Measurements from ENCODE around the gene ARFGAP3.
A peak's percentile ranks its signal among the peaks of the same experiment; 100 is the strongest.

ARFGAP3 gene

GRCh38 chr22:42863349-42863961 is 6.4 kb upstream of the ARFGAP3 start:
- peak; percentile 30 for DNase-seq (ENCODE audit: low spot score)

- no peak for DNase-seq (ENCODE audit: low spot score)
Observed at GRCh38 chr22:42862045-42862734, 5.1 kb upstream of the ARFGAP3 start.

- DNase-seq (ENCODE audit: low spot score) = no peak
Observed at GRCh38 chr22:42860968-42861367, 3.9 kb upstream of the ARFGAP3 start.

GRCh38 chr22:42857845-42858481 is 890 bp upstream of the ARFGAP3 start:
- DNase-seq (ENCODE audit: low spot score) = no peak

- DNase-seq (ENCODE audit: low spot score) = peak; percentile 52
Observed at GRCh38 chr22:42856179-42856864, 751 bp downstream of the ARFGAP3 start.

- DNase-seq (ENCODE audit: low spot score) = no peak
Observed at GRCh38 chr22:42855721-42856120, 1.4 kb downstream of the ARFGAP3 start.

- DNase-seq (ENCODE audit: low spot score) = no peak
Observed at GRCh38 chr22:42855211-42855610, 1.9 kb downstream of the ARFGAP3 start.

- no peak for DNase-seq (ENCODE audit: low spot score)
Observed at GRCh38 chr22:42848941-42849550, 8.0 kb downstream of the ARFGAP3 start.

- DNase-seq (ENCODE audit: low spot score) = no peak
Observed at GRCh38 chr22:42847110-42847509, 10.0 kb downstream of the ARFGAP3 start.

GRCh38 chr22:42844756-42845155 is 12.3 kb downstream of the ARFGAP3 start:
- no peak for DNase-seq (ENCODE audit: low spot score)

- no peak for DNase-seq (ENCODE audit: low spot score)
Observed at GRCh38 chr22:42842658-42843370, 14.3 kb downstream of the ARFGAP3 start.

- no peak for DNase-seq (ENCODE audit: low spot score)
Observed at GRCh38 chr22:42841444-42841843, 15.6 kb downstream of the ARFGAP3 start.

- DNase-seq (ENCODE audit: low spot score) = no peak
Observed at GRCh38 chr22:42837556-42837955, 19.5 kb downstream of the ARFGAP3 start.

- DNase-seq (ENCODE audit: low spot score) = no peak
Observed at GRCh38 chr22:42836026-42836425, 21.0 kb downstream of the ARFGAP3 start.

- no peak for DNase-seq (ENCODE audit: low spot score)
Observed at GRCh38 chr22:42834177-42834949, 22.7 kb downstream of the ARFGAP3 start.

- DNase-seq (ENCODE audit: low spot score) = no peak
Observed at GRCh38 chr22:42833104-42833503, 24.0 kb downstream of the ARFGAP3 start.

- DNase-seq (ENCODE audit: low spot score) = no peak
Observed at GRCh38 chr22:42831712-42832111, 25.4 kb downstream of the ARFGAP3 start.

GRCh38 chr22:42830161-42830560 is 26.9 kb downstream of the ARFGAP3 start:
- no peak for DNase-seq (ENCODE audit: low spot score)

GRCh38 chr22:42829302-42829701 is 27.8 kb downstream of the ARFGAP3 start:
- no peak for DNase-seq (ENCODE audit: low spot score)

- no peak for DNase-seq (ENCODE audit: low spot score)
Observed at GRCh38 chr22:42825796-42826195, 31.3 kb downstream of the ARFGAP3 start.

- DNase-seq (ENCODE audit: low spot score) = no peak
Observed at GRCh38 chr22:42821386-42821785, 35.7 kb downstream of the ARFGAP3 start.

Measured in NAMALWA (cell line).